HG02884 (cell line): ENCODE results near the gene ZSCAN32.

Source experiments
- ATAC-seq: cut with Tn5 transposase; IDR thresholded peaks from one replicate; pipeline ENCODE4 v1.9.1; 2021; ENCODE audit warnings: mild to moderate bottlenecking, moderate library complexity; ENCODE audit not compliant: unreplicated experiment

ZSCAN32 gene

GRCh38 chr16:3400779-3401688 is at the start of gene ZSCAN32, which contains the start of gene ZNF174:
Gene ZSCAN32 (minus strand): TSS chr16:3401004. CDS start chr16:3397557, 3,447 bp downstream.
Gene ZNF174 (plus strand): TSS chr16:3401215. CDS start chr16:3402005, 790 bp downstream.
- peak; percentile 97 for ATAC-seq

DNA sequence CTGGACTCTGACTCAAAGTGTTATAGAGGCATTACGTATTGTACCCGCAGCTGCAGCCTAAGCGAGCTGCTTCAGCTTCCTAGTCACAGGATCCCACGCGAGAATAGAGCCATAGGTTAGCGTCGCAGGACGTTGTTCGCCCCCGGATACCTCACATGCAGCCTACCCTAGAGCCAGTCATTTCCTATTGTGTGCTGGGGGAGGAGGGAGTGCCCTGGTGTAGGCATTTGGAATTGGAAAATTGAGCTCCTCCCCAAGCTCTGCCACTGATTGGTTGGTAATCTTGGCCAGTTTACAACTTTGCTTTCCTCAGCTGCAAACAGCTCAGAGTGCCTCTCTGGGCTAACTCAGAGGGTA is 43.2 kb upstream of the ZSCAN32 start:
- peak; percentile 29 for ATAC-seq

- ATAC-seq = peak; percentile 81
Measured at GRCh38 chr16:3443108-3444031, 42.6 kb upstream of the ZSCAN32 start, which contains the start of the genes NAA60 and ZNF597. Gene NAA60 (plus strand): TSS chr16:3443680. CDS start chr16:3476228, 32,548 bp downstream. Gene ZNF597 (minus strand): TSS chr16:3443504. CDS start chr16:3443153, 351 bp downstream.

DNA sequence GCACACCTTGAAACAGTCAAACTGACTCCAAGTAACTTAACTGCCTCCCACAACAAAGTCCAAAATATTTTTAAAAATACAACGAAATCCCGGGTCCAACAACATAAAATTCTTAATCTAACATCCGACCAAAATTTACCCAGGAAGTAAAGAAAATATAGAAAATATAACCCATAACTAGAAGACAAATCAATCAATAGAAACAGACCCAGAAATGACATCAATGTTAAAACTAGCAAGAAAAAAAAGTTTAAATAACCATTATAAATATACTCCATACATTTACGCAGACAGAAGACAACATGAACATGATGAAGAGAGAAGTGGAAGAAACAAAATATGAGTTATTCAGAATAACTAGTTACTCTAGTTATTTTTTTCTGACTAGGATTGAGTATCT is 38.8 kb upstream of the ZSCAN32 start:
- ATAC-seq = no peak

- no peak for ATAC-seq
Measured at GRCh38 chr16:3434373-3434772, 33.6 kb upstream of the ZSCAN32 start.

DNA sequence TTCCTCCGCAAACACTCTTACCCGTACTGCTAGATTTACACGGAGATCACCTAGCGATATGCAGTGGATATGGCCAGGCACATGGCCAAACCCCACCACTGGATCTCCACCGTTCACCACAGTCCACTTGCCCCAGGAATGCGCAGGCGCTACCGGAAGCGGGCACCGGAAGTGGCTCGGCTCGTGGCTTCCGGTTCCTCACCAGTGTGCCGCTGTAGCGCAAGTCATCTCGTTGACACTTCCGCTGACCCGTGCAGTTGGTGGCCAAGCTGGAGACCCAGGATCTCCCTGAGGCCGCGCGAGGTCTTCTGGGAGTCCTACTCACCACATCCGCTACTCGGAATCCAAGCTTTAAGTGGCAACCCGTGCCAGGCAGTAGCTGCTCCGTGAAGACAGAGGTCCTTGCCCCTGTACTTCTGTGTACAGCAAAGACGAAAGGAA is 31.0 kb upstream of the ZSCAN32 start:
- ATAC-seq = no peak

- no peak for ATAC-seq
Measured at GRCh38 chr16:3413730-3414379, 13.1 kb upstream of the ZSCAN32 start.

- no peak for ATAC-seq
Measured at GRCh38 chr16:3408561-3409197, 7.9 kb upstream of the ZSCAN32 start.

DNA sequence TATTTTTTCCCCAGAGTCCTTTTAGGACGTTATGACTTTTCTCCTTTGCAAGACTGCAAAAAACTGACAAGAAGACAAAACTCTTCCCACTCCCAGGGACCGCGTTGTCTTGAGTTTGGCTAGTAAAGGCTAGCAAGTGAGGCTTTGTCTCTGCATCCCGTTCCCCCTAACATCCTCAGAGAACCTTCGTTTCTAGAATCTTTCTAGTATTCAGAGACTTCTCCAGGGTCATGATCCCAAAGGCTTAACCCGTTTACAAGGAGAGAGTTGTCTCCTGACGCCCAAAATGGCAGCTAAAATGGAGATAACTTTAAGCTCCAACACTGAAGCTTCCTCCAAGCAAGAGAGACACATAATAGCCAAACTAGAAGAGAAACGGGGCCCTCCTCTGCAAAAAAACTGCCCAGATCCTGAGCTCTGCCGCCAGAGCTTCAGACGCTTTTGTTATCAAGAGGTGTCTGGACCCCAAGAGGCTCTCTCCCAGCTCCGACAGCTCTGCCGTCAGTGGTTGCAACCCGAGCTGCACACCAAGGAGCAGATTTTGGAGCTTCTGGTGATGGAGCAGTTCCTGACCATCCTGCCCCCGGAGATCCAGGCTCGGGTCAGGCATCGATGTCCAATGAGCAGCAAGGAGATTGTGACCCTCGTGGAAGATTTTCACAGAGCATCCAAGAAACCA is 1.1 kb upstream of the ZSCAN32 start:
- ATAC-seq = no peak

- ATAC-seq = no peak
Measured at GRCh38 chr16:3400446-3400778, 392 bp downstream of the ZSCAN32 start.

GRCh38 chr16:3389663-3390338 is 11.0 kb downstream of the ZSCAN32 start:
- no peak for ATAC-seq

- ATAC-seq = no peak
Measured at GRCh38 chr16:3388325-3388724, 12.5 kb downstream of the ZSCAN32 start.

- no peak for ATAC-seq
Measured at GRCh38 chr16:3383045-3383448, 17.8 kb downstream of the ZSCAN32 start.

- ATAC-seq = no peak
Measured at GRCh38 chr16:3377917-3378316, 22.9 kb downstream of the ZSCAN32 start.

- ATAC-seq = no peak
Measured at GRCh38 chr16:3375680-3376079, 25.1 kb downstream of the ZSCAN32 start.

GRCh38 chr16:3369073-3369472 is 31.7 kb downstream of the ZSCAN32 start:
- ATAC-seq = no peak

DNA sequence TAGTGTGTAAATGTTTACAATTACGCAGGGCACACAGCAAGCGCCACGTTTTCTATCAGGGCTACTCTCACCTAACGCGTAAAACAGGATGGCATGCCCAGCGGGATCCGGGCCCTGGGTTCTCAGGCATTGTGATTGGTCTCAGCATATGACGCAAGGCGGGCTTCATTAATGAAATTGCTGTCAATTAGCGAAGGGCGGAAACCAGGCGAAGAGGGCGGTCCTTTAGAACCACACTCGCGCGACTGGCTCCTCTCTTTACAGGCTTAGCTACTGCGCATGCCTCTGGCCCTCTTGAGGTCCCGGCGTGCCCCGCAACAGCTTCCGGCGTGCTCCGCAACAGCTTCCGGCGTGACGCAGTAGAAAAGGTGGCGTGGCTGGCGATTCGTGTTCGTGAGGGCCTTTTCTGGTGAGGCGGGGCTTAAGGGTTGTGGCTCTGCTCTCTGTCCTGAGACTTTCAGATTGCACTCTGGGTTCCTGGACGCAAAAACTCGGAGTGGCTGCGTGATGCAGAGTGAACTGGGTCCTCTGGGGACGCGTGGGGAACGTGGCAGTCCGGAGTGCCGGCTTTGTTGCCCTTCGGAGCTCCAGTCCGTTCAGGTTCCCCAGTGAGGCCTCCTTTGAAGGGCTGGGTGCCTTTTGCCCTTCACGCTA is 35.9 kb downstream of the ZSCAN32 start:
- no peak for ATAC-seq

- no peak for ATAC-seq
Measured at GRCh38 chr16:3363793-3364192, 37.0 kb downstream of the ZSCAN32 start.

GRCh38 chr16:3362931-3363330 is 37.9 kb downstream of the ZSCAN32 start:
- no peak for ATAC-seq
